Stimulated activated naive CD8-positive, alpha-beta T cell treated with anti-CD3 and anti-CD28 coated beads, Interleukin-15, Interleukin-2, amounts not matched to agents 100 ng/mL and 50 ng/mL, for 24 hours (primary cell): Measurements from ENCODE around the gene LAMA2.
"Not testable (repeated sequence)": the region's sequence is repeated elsewhere in the genome, so short reads cannot be mapped to it uniquely, and the experiment has no call there.

Source experiments
- H3K27ac Mint-ChIP-seq: one replicate; pipeline ENCODE4 v1.8.0; 2021; ENCODE audit warnings: mild to moderate bottlenecking, mixed read lengths
- H3K27me3 Mint-ChIP-seq: one replicate; pipeline ENCODE4 v1.8.0; 2021; ENCODE audit warnings: mixed read lengths
- H3K36me3 Mint-ChIP-seq: one replicate; pipeline ENCODE4 v1.8.0; 2021; ENCODE audit warnings: low read depth, mixed read lengths
- H3K4me1 Mint-ChIP-seq: one replicate; pipeline ENCODE4 v1.8.0; 2021; ENCODE audit warnings: low read depth, mixed read lengths
- H3K4me3 Mint-ChIP-seq: one replicate; pipeline ENCODE4 v1.8.0; 2021; ENCODE audit warnings: mild to moderate bottlenecking, mixed read lengths
- H3K9me3 Mint-ChIP-seq: one replicate; pipeline ENCODE4 v1.8.0; 2021; ENCODE audit warnings: mixed read lengths

LAMA2 gene

DNA sequence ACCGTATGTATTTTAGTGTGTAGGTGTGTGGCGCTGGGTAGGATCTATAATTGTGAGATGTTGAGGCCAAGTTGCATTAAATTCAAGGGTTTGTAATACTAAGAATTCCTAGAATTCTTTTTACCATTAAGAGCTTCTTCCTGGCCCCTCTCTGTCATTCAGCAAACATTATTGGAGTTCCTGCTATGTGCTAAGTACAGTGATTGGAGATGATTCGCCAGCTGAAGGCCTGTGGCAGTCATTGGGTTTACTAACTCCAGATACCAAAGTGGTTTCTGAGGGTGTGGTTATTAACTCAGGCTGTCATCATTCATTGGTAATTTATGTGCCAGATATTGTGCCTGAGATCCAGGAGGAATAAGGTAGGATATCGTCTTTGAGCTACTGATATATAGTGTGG, 167.1 kb downstream of the LAMA2 start:
- H3K9me3 Mint-ChIP-seq: no peaks in the 10 kb centered on the region
- H3K27ac Mint-ChIP-seq: no peak overlapping the region
- H3K4me1 Mint-ChIP-seq: no peaks in the 10 kb centered on the region
- H3K4me3 Mint-ChIP-seq: no peak overlapping the region
- H3K27me3 Mint-ChIP-seq: peaks cover 8% of the 10 kb centered on the region
- no peaks in the 10 kb centered on the region for H3K36me3 Mint-ChIP-seq

DNA sequence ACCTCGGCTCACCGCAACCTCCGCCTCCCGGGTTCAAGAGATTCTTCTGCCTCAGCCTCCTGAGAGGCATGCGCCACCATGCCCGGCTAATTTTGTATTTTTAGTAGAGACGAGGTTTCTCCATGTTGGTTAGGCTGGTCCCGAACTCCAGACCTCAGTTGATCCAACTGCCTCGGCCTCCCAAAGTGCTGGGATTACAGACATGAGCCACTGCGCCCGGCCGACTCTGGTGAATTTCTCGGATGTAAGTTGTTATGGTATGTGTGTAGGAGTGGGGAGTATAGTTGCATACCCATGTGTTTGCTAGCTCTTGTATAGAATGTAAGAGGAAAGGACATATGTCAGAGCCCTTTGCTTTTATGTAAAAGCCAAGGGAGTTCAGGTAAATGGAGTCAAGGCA, 170.2 kb downstream of the LAMA2 start:
- H3K9me3 Mint-ChIP-seq, H3K27ac Mint-ChIP-seq, H3K4me1 Mint-ChIP-seq, H3K27me3 Mint-ChIP-seq, H3K36me3 Mint-ChIP-seq, H3K4me3 Mint-ChIP-seq: not testable (repeated sequence)

DNA sequence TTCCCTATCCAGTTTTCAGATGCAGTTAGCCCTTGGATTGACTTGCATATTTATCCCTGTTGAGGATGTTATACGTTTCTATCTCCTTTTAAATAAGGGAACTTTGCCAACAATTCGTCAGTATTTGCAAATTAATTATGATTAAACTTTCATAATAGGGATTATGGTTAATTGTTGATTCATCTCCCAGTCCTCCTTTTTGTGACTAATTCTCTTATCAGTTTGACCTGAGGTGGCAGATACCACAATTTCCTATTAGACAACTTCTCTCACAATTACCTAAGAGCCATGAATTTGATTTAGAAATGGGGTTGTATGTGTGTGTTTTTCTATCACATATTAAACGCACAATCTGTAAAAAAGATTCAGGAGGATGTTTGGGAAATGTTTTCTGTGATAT, 172.9 kb downstream of the LAMA2 start:
- H3K27me3 Mint-ChIP-seq: peaks cover 9% of the 10 kb centered on the region
- no peaks in the 10 kb centered on the region for H3K36me3 Mint-ChIP-seq
- no peak overlapping the region for H3K27ac Mint-ChIP-seq
- H3K9me3 Mint-ChIP-seq: no peaks in the 10 kb centered on the region
- no peak overlapping the region for H3K4me3 Mint-ChIP-seq
- H3K4me1 Mint-ChIP-seq: no peaks in the 10 kb centered on the region

DNA sequence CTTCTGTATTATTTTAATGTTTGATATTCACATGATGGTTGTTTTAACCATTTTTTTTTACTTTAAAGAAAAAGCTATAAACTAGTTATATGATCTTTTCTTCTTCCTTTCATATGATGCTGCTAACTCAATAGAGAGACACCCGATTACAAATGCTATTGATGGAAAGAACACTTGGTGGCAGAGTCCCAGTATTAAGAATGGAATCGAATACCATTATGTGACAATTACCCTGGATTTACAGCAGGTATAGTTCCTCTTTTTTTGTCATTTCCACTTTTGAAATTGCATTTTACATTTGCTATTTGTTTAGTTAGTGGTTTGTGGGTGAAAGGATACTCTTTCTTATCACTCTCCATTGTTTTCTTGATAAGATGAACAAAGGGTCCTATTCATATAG, 176.7 kb downstream of the LAMA2 start:
- H3K9me3 Mint-ChIP-seq: no peaks in the 10 kb centered on the region
- peaks cover 8% of the 10 kb centered on the region for H3K27me3 Mint-ChIP-seq
- H3K4me1 Mint-ChIP-seq: no peaks in the 10 kb centered on the region
- H3K36me3 Mint-ChIP-seq: no peaks in the 10 kb centered on the region
- no peak overlapping the region for H3K27ac Mint-ChIP-seq
- H3K4me3 Mint-ChIP-seq: no peak overlapping the region

GRCh38 chr6:129069006-129069405, 186.1 kb downstream of the LAMA2 start:
- H3K4me1 Mint-ChIP-seq: no peaks in the 10 kb centered on the region

GRCh38 chr6:129073051-129073450, 190.1 kb downstream of the LAMA2 start:
- Mint-ChIP-seq H3K9me3 (no peaks in the 10 kb centered on the region), H3K4me1 (no peaks in the 10 kb centered on the region), H3K4me3 (no peak overlapping the region), H3K36me3 (no peaks in the 10 kb centered on the region), H3K27ac (no peak overlapping the region), H3K27me3 (peaks cover 12% of the 10 kb centered on the region)

More at GRCh38 chr6:129069006-129069405, 186.1 kb downstream of the LAMA2 start:
- peaks cover 5% of the 10 kb centered on the region for H3K9me3 Mint-ChIP-seq
- H3K27me3 Mint-ChIP-seq: peaks cover 5% of the 10 kb centered on the region
- H3K4me3 Mint-ChIP-seq: no peak overlapping the region
- no peak overlapping the region for H3K27ac Mint-ChIP-seq
- no peaks in the 10 kb centered on the region for H3K36me3 Mint-ChIP-seq

DNA sequence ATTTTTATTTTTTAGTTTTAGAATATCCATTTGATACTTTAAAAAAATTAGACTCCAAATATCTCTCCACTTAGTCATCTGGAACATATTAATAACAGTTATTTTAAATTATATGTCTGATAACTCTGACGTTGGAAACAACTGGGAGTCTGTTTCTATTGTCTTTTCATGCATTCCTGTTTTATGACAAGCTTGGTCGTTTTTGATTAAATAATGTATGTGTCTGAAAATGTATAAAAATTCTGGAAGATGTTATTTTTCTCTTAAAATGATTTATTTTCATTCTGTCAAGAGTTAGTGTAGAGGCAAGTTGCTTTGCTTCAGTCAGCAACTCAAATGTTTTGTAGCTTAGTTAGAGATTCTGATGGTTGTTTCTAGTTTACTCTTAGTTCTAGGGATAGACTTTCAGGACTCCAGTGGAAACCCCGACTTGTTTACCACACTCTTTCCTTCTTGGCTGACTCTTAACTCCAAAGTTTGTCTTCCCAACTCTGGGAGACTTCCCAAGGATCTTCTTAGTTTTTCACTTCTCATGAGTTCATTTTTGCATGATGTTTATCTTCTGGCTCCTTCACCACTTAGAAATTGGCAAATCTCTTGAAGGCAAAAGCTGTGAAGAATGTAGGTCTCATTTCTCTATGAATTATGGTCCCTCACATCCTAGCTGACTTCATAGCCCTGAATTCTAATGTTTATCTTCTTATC, 190.9 kb downstream of the LAMA2 start:
- no peaks in the 10 kb centered on the region for H3K36me3 Mint-ChIP-seq
- H3K27ac Mint-ChIP-seq: no peak overlapping the region
- H3K4me1 Mint-ChIP-seq: no peaks in the 10 kb centered on the region
- no peak overlapping the region for H3K4me3 Mint-ChIP-seq
- peaks cover 15% of the 10 kb centered on the region for H3K27me3 Mint-ChIP-seq
- H3K9me3 Mint-ChIP-seq: peaks cover 4% of the 10 kb centered on the region

GRCh38 chr6:129084406-129084805, 201.5 kb downstream of the LAMA2 start:
- H3K27me3 Mint-ChIP-seq: peaks cover 4% of the 10 kb centered on the region
- H3K36me3 Mint-ChIP-seq: no peaks in the 10 kb centered on the region
- H3K9me3 Mint-ChIP-seq: peaks cover 4% of the 10 kb centered on the region
- H3K4me3 Mint-ChIP-seq: no peak overlapping the region
- no peaks in the 10 kb centered on the region for H3K4me1 Mint-ChIP-seq
- H3K27ac Mint-ChIP-seq: no peak overlapping the region

DNA sequence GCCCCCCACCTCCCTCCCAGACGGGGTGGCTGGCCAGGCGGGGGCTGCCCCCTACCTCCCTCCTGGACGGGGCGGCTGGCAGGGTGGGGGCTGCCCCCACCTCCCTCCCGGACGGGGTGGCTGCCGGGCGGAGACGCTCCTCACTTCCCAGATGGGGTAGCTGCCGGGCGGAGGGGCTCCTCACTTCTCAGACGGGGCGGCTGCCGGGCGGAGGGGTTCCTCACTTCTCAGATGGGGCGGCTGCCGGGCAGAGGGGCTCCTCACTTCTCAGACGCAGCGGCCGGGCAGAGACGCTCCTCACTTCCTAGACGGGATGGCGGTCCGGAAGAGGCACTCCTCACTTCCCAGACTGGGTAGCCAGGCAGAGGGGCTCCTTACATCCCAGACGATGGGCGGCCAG, 205.5 kb downstream of the LAMA2 start:
- H3K9me3 Mint-ChIP-seq, H3K4me3 Mint-ChIP-seq, H3K36me3 Mint-ChIP-seq, H3K27ac Mint-ChIP-seq, H3K27me3 Mint-ChIP-seq, H3K4me1 Mint-ChIP-seq: not testable (repeated sequence)

DNA sequence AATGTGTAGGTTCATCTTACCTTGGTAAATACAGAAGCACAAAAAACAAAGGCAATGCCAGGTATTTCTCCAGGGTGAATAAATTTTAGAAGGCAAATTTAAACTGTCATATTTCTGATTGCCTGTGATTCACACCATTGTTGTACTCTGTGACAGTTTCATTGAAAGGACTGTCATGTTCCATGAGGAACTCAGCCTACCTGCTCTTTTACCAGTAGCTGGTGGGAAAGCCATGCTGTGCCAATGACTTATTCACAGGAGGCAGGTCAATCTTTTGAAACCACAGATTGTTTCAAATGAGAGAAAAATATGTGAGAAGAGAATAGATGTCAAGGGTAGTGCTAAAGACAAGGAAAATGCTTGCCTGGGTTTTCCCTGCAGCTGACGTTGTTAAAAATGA, 206.4 kb downstream of the LAMA2 start:
- Mint-ChIP-seq H3K4me1 (no peaks in the 10 kb centered on the region), H3K27me3 (peaks cover 4% of the 10 kb centered on the region), H3K36me3 (no peaks in the 10 kb centered on the region), H3K4me3 (no peak overlapping the region), H3K27ac (no peak overlapping the region), H3K9me3 (peaks cover 4% of the 10 kb centered on the region)

DNA sequence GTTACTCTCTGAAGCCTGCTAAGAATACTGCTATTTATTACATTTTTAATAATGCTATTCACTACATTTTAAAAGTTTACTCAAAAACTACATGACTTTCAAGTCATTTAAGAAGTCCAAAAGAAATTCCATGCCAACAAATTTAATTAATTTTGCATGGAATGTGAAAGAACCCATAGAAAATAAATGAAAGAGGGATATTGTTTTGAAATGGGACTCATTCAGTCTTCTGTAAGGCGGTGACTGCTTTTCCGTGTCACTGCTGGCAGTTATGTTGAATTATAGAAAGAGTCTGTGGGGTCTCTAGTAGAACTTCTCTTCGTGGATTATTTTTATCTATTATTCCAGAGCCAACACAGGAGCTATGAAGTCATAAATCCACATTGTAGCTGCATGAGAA, 211.2 kb downstream of the LAMA2 start:
- Mint-ChIP-seq H3K27ac (no peak overlapping the region), H3K4me3 (no peak overlapping the region), H3K4me1 (no peaks in the 10 kb centered on the region), H3K27me3 (peaks cover 4% of the 10 kb centered on the region), H3K9me3 (no peaks in the 10 kb centered on the region), H3K36me3 (no peaks in the 10 kb centered on the region)

DNA sequence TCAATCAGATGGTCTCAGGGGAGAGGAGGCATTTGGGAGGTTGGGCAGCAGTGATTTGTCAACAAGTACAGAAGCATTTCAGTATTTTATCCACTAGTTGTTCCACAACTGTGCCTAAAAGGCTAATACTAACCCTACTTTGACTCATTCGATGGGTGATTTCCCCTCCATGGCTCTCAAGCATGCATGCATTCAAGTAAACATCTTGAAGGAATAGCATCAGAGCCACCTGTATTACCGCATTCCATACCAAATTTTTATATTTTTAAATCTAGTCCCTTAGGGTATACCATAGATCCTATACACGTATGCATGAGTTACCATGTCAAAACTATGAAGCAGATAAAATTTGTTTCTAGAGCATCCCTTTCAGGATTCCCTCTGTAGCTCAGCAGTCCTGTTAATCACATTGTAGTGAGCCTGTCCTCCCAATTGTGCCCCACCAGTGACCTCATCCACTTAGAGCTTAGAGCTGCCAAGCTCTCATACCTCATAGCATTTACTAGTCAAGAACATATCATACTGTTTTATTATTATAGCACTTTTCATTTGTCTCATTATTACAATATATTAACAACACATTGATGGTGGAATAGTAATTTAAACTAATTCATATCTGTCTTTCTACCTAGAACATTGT, 213.8 kb downstream of the LAMA2 start:
- Mint-ChIP-seq H3K9me3 (no peaks in the 10 kb centered on the region), H3K27ac (no peak overlapping the region), H3K27me3 (peaks cover 4% of the 10 kb centered on the region), H3K4me1 (no peaks in the 10 kb centered on the region), H3K4me3 (no peak overlapping the region), H3K36me3 (no peaks in the 10 kb centered on the region)

DNA sequence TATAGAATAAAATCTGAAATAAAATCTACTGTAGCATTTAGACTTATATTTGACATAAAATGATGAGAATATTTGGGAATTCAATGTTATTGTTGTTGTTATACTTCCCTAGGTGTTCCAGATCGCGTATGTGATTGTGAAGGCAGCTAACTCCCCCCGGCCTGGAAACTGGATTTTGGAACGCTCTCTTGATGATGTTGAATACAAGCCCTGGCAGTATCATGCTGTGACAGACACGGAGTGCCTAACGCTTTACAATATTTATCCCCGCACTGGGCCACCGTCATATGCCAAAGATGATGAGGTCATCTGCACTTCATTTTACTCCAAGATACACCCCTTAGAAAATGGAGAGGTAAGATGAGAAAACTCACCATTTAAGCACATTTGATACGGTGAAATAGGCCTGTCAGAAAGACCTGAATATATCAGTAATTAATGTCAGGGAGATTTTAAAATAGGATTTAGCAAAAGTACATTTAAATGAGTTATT, 215.2 kb downstream of the LAMA2 start:
- Mint-ChIP-seq H3K27ac (no peak overlapping the region), H3K4me1 (no peaks in the 10 kb centered on the region), H3K4me3 (no peak overlapping the region), H3K36me3 (no peaks in the 10 kb centered on the region), H3K27me3 (peaks cover 4% of the 10 kb centered on the region), H3K9me3 (no peaks in the 10 kb centered on the region)

GRCh38 chr6:129099696-129100095, 216.8 kb downstream of the LAMA2 start:
- no peaks in the 10 kb centered on the region for H3K4me1 Mint-ChIP-seq
- no peaks in the 10 kb centered on the region for H3K9me3 Mint-ChIP-seq
- peaks cover 2% of the 10 kb centered on the region for H3K27me3 Mint-ChIP-seq
- H3K36me3 Mint-ChIP-seq: no peaks in the 10 kb centered on the region
- H3K27ac Mint-ChIP-seq: no peak overlapping the region
- no peak overlapping the region for H3K4me3 Mint-ChIP-seq

- H3K27ac Mint-ChIP-seq: no peak overlapping the region
- no peak overlapping the region for H3K4me3 Mint-ChIP-seq
- no peaks in the 10 kb centered on the region for H3K27me3 Mint-ChIP-seq
- no peaks in the 10 kb centered on the region for H3K4me1 Mint-ChIP-seq
- no peaks in the 10 kb centered on the region for H3K9me3 Mint-ChIP-seq
- no peaks in the 10 kb centered on the region for H3K36me3 Mint-ChIP-seq
Observed at GRCh38 chr6:129100164-129100563, 217.2 kb downstream of the LAMA2 start.

- no peaks in the 10 kb centered on the region for H3K9me3 Mint-ChIP-seq
- H3K36me3 Mint-ChIP-seq: no peaks in the 10 kb centered on the region
- no peak overlapping the region for H3K4me3 Mint-ChIP-seq
- H3K27ac Mint-ChIP-seq: no peak overlapping the region
- peaks cover 4% of the 10 kb centered on the region for H3K27me3 Mint-ChIP-seq
- H3K4me1 Mint-ChIP-seq: no peaks in the 10 kb centered on the region
Observed at GRCh38 chr6:129102741-129103140, 219.8 kb downstream of the LAMA2 start.
